Fibroblast of skin of right biceps (primary cell): ENCODE measurements around the gene PRCC.

Source experiments
- DNase-seq: peaks from one replicate; pipeline ENCODE4 v3.0.0-alpha.2; 2013

Gene PRCC

DNA sequence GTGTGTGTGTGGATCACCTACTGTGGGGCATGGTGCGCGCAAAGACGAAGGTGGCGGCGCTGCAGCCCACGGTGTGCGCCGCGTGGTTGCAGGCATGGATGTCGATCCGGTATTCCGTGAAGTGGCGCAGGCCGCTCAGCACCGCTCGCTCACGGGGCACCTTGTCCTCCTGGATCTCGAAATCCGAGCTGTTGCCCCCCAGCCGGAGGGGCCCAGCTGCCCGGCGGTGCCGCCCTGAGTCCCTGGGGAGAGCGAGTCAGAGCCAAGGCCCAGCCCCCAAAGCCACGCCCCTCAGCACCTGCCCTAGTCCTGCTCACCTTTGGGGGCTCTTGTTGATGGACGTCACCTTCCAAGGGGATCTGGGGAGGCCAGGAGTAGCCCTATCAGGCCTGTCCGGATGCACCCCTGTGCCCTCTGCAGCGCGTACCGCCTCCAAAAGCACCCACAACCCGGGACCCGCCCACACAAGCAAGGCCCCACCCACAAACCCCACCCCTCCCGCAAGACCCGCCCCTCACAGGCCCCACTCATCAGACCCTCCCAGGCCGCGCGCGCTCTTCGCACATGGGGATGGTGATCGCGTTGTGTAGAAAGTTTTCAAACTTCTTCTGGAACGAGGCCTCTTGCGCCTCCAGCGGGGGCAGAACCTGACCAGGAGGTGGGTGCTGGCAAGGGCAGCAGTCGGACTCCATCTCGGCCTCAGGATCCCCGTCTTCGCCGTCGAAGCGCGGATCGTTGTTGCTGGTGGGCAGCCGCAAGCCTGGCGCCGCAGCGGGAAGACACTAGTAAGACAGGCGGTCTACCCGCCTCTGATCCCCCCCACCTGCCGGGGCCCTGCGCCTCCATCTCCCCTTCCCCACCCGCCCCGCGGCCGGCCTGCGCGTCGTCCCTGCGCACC lies 78.0 kb downstream of the PRCC start:
- DNase-seq = no peak

DNA sequence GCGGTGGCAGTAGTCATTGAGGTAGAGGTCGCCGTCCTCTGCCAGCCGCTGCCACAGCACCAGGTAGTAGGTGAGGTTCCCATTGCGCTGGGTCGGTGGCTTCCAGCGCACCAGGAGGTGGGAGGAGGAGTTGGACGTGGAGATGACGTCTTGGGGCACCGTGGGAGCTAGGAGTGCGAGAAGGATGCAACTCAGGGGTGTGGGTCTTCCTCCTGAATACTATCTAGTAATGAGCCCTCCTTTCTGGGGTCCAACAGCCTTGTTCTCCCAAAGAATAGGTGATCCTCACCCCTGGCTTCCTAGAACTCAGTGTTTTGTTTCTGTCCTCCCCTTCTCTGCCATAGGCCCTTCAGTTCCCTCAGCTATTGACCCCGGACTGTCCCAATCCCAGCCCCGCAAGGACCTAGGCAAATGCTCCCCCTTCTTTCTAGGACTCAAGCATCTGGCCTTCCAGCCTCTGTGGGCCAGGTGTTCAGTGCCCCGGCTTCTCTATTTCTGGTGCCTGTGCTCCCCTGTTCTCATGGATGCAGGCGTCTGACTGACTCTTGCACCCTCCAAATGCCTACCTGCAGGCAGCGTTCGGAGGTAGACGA lies 78.7 kb downstream of the PRCC start:
- no peak for DNase-seq

GRCh38 chr1:156846643-156847042 lies 79.3 kb downstream of the PRCC start:
- DNase-seq = no peak

- no peak for DNase-seq
These were observed 80.5 kb downstream of the PRCC start for GRCh38 chr1:156847591-156848460.

- no peak for DNase-seq
These were observed 81.3 kb downstream of the PRCC start for GRCh38 chr1:156848461-156849150.

GRCh38 chr1:156849151-156849496 lies 81.8 kb downstream of the PRCC start:
- no peak for DNase-seq
